ENCODE data around the gene RFTN1. TPM values are rescaled to one million over a fixed set of nuclear protein-coding genes. Genes with fewer than 3 reads are reported as not detected.
A peak's percentile ranks its signal among the peaks of the same experiment; 100 is the strongest.

The RFTN1 gene
- total RNA-seq, 2 experiments from 2014 or later = 55.7 to 56.4 TPM

- H3K27me3 Mint-ChIP-seq = no peaks in the 10 kb centered on the region
Observed at GRCh38 chr3:16381426-16381825, 132.1 kb downstream of the RFTN1 start.

GRCh38 chr3:16380421-16380820, 133.1 kb downstream of the RFTN1 start:
- Histone ChIP-seq H3K4me3 (ENCODE audit: low read length) (no peak overlapping the region), H3K36me3 (ENCODE audit: insufficient read depth, low read length) (peaks cover 7% of the 10 kb centered on the region), H3K4me1 (ENCODE audit: insufficient read depth, low read length) (peaks cover 44% of the 10 kb centered on the region), H3K27ac (ENCODE audit: low read depth in 1 of 2, low read length in 2 of 2) (no peak overlapping the region), H3K27me3 (ENCODE audit: control insufficient read depth in 1 of 2, insufficient read depth in 2 of 2, low read length in 2 of 2) (no peaks in the 10 kb centered on the region), H3K9me3 (ENCODE audit: control insufficient read depth in 1 of 2, insufficient read depth in 1 of 2, low read length in 2 of 2) (peaks cover 0 to 4% of the 10 kb centered on the region in 2 experiments)
- ChIA-PET POLR2A (interaction anchor here (1.6 kb wide), 1 partner anchor 84 kb away, joined by 4 read pairs; no protein-coding TSS in a partner anchor), CTCF (no interaction called here)
- Mint-ChIP-seq H3K27me3 (no peaks in the 10 kb centered on the region), H3K36me3 (ENCODE audit: low read depth) (peaks cover 55% of the 10 kb centered on the region), H3K4me1 (ENCODE audit: low read depth) (peaks cover 94% of the 10 kb centered on the region), H3K4me3 (no peak overlapping the region), H3K27ac (peak overlapping the region; percentile 90), H3K9me3 (no peaks in the 10 kb centered on the region)
- intact Hi-C loops (cut with DNase I, micrococcal nuclease) = no loop called here
- no peak for DNase-seq
- no peak for TF ChIP-seq CTCF (IDR thresholded peaks at IDR 0.05)
- ATAC-seq (ENCODE audit: poor library complexity) = no peak

More at GRCh38 chr3:16381426-16381825, 132.1 kb downstream of the RFTN1 start:
- no peak overlapping the region for H3K27ac ChIP-seq (ENCODE audit: low read depth in 1 of 2, low read length in 2 of 2)
- H3K36me3 Mint-ChIP-seq (ENCODE audit: low read depth) = peaks cover 55% of the 10 kb centered on the region
- ChIA-PET CTCF (no interaction called here), POLR2A (no interaction called here)
- H3K36me3 ChIP-seq (ENCODE audit: insufficient read depth, low read length) = peaks cover 2% of the 10 kb centered on the region
- no peak overlapping the region for H3K4me3 ChIP-seq (ENCODE audit: low read length)
- peaks cover 34% of the 10 kb centered on the region for H3K4me1 ChIP-seq (ENCODE audit: insufficient read depth, low read length)
- DNase-seq (no peak), ATAC-seq (ENCODE audit: poor library complexity) (no peak)
- intact Hi-C loops (cut with DNase I, micrococcal nuclease) = no loop called here
- H3K27me3 ChIP-seq (ENCODE audit: control insufficient read depth in 1 of 2, insufficient read depth in 2 of 2, low read length in 2 of 2) = no peaks in the 10 kb centered on the region
- H3K9me3 Mint-ChIP-seq = no peaks in the 10 kb centered on the region
- peaks cover 0 to 4% of the 10 kb centered on the region in 2 experiments for H3K9me3 ChIP-seq (ENCODE audit: control insufficient read depth in 1 of 2, insufficient read depth in 1 of 2, low read length in 2 of 2)
- no peak for TF ChIP-seq CTCF (IDR thresholded peaks at IDR 0.05)
- no peak overlapping the region for H3K4me3 Mint-ChIP-seq
- peak overlapping the region; percentile 63 for H3K27ac Mint-ChIP-seq
- H3K4me1 Mint-ChIP-seq (ENCODE audit: low read depth) = peaks cover 89% of the 10 kb centered on the region

- DNase-seq = peak in 1 of 14 experiments; percentile 17
- ATAC-seq (ENCODE audit: poor library complexity) = no peak
- Histone ChIP-seq H3K4me1 (ENCODE audit: insufficient read depth, low read length) (peaks cover 50% of the 10 kb centered on the region), H3K9me3 (ENCODE audit: control insufficient read depth in 1 of 2, insufficient read depth in 1 of 2, low read length in 2 of 2) (peaks cover 0 to 4% of the 10 kb centered on the region in 2 experiments), H3K4me3 (ENCODE audit: low read length) (no peak overlapping the region), H3K27me3 (ENCODE audit: control insufficient read depth in 1 of 2, insufficient read depth in 2 of 2, low read length in 2 of 2) (no peaks in the 10 kb centered on the region), H3K36me3 (ENCODE audit: insufficient read depth, low read length) (peaks cover 7% of the 10 kb centered on the region), H3K27ac (ENCODE audit: low read depth in 1 of 2, low read length in 2 of 2) (no peak overlapping the region)
- Mint-ChIP-seq H3K4me1 (ENCODE audit: low read depth) (peaks cover 94% of the 10 kb centered on the region), H3K9me3 (no peaks in the 10 kb centered on the region), H3K27ac (peak overlapping the region; percentile 90), H3K36me3 (ENCODE audit: low read depth) (peaks cover 53% of the 10 kb centered on the region), H3K27me3 (no peaks in the 10 kb centered on the region), H3K4me3 (no peak overlapping the region)
- POLR2A ChIA-PET = interaction anchor here (0.8 to 1.6 kb wide), 3 partner anchors 84 to 132 kb away, joined by 3 to 4 read pairs (median 3); partner anchors contain the start of gene DPH3
- CTCF ChIA-PET = no interaction called here
- intact Hi-C loops (cut with DNase I, micrococcal nuclease) = loop anchor here (5.0 kb wide), 3 partner anchors 68 to 102 kb away; no protein-coding TSS in a partner anchor
- no peak for TF ChIP-seq CTCF (IDR thresholded peaks at IDR 0.05)
Observed at GRCh38 chr3:16379838-16380237, 133.7 kb downstream of the RFTN1 start.

Measured in CD4-positive, alpha-beta T cell (primary cell).